GM18519 (cell line): ENCODE data around the gene TXNDC9.
"Not testable (repeated sequence)": the region's sequence is repeated elsewhere in the genome, so short reads cannot be mapped to it uniquely, and the experiment has no call there.

Experiments used
- ATAC-seq: cut with Tn5 transposase; IDR thresholded peaks from one replicate; pipeline ENCODE4 v1.9.1; 2021; ENCODE audit warnings: mild to moderate bottlenecking, moderate library complexity; ENCODE audit not compliant: unreplicated experiment, low FRiP score

The TXNDC9 gene

GRCh38 chr2:99337113-99338028, 1.2 kb upstream of the TXNDC9 start, which contains the start of gene EIF5B:
TSS of gene EIF5B (plus strand) at chr2:99337389. CDS start at chr2:99337555, 166 bp downstream.
- peak; percentile 51 for ATAC-seq

GRCh38 chr2:99336804-99337112, 625 bp upstream of the TXNDC9 start:
- peak; percentile 2 for ATAC-seq

DNA sequence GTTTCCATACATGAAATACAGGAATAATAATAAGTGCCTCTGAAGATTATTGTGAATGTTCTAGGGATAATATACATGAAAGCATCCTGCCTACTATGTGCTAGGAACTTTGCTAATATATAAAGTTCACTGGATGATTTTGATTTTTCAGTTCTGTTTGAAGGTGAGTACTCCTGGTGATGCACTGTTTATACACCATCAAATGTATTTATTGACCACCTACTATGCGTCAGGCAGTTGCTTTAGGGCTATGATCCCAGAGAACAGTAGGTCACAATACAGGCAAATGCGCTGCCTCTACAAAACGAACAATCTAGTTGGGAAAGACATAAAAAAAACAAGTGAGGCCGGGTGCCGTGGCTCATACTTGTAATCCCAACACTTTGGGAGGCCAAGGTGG, 10.7 kb downstream of the TXNDC9 start:
- ATAC-seq = no peak

DNA sequence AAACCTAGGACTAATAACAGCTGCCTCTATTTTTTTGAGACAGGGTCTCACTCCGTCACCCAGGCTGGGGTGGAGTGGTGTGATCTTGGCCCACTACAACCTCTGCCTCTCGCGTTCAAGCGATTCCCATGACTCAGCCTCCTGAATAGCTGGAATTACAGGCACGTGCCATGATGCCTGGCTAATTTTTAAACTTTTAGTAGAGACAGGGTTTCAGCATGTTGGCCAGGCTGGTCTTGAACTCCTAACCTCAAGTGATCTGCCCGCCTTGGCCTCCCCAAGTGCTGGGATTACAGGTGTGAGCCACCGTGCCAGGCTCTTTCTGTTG, 18.3 kb downstream of the TXNDC9 start:
- not testable (repeated sequence) for ATAC-seq

DNA sequence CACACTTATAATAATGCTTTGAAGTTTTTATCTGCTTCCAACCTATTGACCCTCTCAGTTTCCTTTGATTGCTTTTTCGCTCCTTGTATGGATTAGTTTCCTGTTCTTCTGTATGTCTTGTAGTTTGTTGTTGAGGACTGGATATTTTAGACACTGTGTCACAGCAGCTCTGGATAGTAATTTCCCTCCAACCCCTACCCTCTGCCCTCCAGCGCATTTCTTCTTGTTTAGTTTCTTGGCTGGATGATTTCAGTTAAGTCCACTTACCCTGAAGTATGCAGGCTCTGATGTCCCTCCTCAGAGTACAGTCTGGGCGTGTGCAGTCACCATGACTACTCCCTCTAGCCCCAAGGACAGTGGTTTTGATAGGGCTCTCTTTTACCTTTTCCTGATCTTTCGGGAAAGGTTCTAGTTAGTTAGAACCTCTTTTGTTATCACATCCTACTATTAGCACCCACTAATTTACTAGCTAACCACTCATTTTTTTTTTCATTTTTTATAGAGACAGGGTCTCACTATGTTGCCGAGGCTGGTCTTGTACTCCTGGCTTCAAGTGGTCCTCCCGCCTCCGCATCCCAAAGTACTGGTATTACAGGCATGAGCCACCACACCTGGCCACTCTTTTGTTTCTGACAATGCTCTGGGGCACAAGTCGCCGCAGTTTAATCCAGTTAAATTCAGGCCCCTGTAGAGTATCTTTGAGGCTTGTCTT, 18.8 kb downstream of the TXNDC9 start:
- no peak for ATAC-seq

DNA sequence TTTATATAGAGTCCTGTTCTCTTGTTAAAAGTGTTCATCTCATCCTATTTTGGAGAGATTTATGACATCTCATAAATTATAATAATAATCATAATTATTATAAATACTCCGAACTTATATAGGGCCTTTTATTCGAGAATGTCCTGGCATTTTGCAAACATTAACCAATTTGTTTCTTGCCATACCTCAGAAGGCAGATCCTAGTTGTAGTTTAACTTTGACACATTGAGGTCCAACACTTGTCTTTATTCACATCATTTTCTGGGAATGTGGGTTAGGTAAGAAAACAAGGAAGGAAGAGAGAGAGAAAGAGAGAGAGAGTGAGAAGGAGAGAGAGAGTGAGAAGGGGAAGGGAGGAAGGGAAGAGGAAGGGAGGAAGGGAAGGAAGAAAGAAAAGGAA, 35.0 kb downstream of the TXNDC9 start, which contains the start of gene LYG1:
Gene LYG1, minus strand, starts transcription at position 101 of the 400 bp plus-strand sequence. CDS start 5,527 bp downstream, outside the sequence.
- ATAC-seq = not testable (repeated sequence)

GRCh38 chr2:99299580-99299979, 36.6 kb downstream of the TXNDC9 start:
- no peak for ATAC-seq

DNA sequence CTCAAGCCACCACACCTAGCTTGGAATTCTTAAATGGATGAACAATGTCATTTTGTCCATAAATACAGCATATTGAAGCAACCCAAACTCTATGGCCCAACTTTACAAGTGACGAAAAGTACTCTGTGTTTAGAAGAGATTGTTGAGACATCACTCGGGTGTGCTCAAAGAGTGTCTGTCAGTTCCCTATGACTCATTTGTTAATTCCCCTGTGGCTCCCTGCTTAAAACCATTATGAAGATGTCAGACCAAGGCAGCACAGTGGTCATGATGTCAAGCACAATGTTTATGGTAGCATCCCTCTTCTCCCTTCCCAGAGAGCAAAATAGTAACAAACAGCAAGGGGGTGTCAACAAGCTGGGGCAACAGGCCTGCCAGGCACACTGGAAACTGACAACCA, 38.1 kb downstream of the TXNDC9 start:
- ATAC-seq = no peak

DNA sequence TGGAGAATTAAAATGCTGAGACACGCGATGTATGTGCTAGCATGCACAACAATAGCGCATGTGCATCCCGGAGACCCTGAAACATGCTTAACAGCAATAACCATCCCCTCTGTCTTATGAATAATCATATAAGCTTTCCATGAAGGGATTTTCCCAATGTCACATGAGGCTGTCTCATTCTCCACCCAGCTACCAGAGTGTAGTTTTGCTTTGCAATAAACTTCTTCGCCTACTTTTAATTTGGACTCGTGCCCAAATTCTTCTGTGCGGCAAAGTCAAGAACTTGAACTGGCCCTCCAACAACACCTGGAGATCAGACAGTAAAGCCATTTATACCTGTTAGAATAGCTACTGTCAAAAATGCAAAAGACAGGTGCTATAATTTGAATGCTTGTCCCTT, 50.6 kb downstream of the TXNDC9 start:
- ATAC-seq = no peak

DNA sequence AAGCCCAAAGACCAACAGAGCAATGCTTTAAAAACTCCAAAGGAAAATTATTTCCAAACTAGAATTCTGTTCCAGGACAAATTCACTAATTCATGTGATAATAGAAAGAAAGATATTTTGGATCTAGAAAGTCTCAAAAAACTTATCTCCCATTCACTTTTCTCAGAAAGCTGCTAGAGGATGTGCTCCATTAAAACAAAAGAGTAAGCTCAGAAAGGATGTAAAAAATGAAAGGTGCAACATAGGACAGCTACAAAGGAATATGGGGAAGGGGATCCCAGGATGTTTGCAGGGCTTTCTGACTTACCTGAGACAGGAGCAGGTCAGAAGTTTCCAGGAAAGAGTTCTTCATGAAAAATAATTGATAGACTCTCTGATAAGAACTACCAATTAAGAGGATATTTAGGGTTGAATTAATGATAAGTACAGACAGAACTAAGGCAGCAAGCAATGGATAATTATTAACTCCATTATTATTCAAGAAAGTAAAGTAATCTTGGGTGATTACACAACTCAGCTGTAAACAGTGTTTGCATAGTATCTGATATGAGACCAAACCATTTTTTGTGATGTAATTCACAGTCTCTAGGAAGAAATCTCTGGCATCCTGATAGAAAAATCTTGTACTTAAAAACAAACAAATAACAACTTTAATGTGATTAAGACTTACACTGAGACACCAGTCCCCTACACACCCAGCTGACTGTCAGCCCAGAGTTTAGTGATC, 56.0 kb downstream of the TXNDC9 start:
- ATAC-seq = no peak

GRCh38 chr2:99278793-99279291, 57.3 kb downstream of the TXNDC9 start:
- ATAC-seq = no peak

- ATAC-seq = not testable (repeated sequence)
Measured at GRCh38 chr2:99278195-99278765, 57.9 kb downstream of the TXNDC9 start.

DNA sequence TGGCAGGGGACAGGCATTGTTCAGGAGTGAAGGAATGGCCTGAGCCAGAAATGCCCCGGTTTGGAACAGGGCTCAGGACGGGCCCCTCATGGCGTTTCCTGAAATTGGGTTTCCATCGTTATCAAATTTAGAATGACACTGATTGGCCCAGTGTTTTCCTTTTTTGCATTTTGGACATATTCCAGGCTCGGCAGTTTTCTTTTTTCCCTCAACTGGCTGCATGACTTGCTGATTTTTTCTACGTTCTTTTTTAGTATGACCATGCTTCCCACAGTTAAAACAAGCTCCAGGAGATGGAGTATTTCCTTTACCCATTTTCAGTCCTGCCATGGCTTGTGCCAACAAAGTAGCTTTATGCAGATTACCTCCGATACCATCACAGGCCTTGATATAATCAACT, 60.3 kb downstream of the TXNDC9 start:
- no peak for ATAC-seq
